GM18873 (cell line): ENCODE results near the gene MYLK.

Experiments
- ATAC-seq: cut with Tn5 transposase; IDR thresholded peaks from one replicate; pipeline ENCODE4 v1.9.1; 2021; ENCODE audit warnings: mild to moderate bottlenecking, moderate library complexity, moderate number of reproducible peaks; ENCODE audit not compliant: unreplicated experiment, low FRiP score

The MYLK gene

DNA sequence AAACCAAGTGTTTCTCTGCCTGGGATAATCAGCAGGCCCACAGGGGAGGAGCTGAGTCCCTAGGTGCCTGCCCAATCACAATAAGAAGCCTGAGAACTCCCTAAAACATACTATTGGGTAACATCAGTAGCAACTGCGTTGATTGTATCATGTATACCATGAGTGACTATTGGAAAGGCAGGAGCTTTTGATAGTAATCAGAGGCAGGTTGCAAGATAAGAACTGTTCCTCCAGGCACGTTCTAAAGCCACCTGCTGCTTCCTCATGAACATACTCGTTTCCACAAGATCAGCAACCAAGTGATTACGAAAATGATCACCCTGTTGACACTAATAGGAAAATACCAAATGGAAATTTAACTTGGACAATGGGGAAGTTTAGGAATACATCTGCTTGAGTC is 6.7 kb downstream of the MYLK start:
- ATAC-seq: no peak

DNA sequence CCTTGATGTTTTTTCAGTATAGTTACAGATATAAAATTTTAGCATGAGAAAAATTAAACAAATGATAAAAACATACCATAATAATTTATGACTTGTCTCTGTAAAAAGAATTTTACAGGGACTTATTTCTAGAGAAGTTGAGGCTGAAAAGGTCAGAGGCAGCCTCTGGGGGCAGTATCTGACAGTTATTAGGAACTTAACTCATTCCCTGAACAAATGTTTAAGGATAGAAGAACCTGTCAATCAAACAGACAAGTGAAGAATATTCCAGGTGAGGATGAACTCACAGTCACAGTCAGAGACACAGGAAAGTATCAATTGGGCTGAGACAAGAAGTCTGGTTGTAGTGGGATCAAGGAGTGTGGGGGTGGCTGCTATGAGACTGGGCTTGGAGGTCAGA is 7.3 kb downstream of the MYLK start:
- no peak for ATAC-seq

DNA sequence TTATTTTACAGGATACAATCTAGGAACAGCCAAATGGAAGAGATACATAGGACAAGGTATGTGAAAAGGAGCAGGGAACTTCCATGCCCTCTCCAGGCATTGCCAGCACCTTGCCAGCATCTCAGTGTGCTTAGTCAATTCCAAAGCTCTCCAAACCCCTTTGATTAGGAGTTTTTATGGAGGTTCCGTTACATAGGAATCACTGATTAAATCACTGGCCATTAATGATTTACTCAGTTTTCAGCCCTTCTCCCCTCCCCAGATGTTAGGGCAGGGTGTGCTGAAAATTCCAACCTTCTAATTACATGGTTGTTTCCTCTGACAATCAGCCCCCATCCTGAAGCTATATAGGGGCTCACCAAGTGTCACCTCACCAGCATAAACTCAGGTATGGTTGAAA is 11.5 kb downstream of the MYLK start:
- no peak for ATAC-seq

DNA sequence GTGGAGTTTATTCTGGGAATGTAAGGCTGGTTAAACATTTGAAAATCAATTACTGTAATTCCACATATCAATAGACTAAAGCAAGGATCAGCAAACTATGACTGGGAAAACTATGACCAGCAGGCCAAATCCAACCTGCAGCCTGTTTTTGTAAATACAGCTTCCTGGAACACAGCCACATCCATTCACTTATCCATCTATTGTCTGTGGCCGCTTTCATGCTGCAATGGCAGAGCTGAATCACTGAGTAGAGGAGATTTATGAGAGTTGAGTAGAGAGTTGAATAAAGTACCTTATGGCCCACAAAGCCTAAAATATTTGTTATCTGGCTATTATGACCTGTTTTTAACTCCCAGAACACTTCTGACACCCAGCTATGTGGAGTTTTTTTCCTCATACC is 12.2 kb downstream of the MYLK start:
- ATAC-seq: no peak

DNA sequence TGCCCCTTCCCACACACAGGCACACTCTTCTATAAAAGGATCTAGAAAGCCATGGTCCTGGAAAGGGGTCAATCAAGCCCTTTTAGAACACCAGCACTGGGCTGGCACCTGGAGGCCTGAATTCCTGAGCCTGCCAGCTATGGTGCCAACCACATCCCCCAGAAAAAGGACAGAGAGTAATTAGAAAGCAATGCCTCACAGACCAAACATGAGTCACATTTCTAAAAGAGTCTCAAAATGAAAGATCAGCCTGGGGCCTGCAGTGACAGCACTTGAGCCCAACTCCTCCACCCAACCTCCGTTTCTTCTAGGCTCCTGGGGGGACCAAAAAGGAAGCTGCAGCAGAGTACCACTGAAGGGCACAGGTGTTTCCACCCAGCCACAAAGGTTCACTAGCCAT is 14.1 kb downstream of the MYLK start:
- no peak for ATAC-seq

DNA sequence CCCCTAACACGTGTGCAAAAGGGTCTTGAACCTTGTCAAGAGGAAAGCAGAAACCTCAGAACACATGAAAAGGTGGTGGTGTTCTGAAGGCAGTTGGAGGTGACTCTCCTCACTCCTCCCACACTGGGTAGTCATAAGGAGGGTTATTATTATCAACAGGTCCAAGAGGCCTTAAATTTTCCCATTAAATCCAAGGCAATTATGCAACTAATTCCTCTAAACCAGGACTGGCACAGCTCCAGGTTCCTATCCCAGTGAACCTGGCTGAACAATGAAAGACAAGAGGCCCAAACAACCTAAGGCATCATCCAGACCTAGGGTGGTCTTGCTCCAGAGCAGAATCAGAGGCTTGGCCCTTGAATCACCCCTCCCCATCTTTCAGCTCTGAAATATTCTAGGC is 15.0 kb downstream of the MYLK start:
- no peak for ATAC-seq

DNA sequence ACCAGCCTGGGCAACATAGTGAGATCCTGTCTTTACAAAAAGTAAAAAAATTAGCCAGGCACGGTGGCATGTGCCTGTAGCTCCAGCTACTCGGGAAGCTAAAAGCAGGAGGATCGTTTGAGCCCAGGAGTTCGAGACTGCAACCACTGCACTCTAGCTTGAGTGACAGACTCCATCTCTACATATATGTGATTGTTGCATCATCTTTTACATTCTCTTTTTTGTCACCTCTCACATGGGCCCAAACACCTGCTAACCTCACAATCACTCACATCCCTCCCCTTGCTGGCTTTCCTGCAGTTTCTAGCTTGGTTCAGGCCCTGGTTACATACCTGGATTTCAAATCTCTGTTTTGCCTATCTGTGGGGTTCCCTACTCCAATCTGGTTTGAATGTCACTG is 19.4 kb downstream of the MYLK start:
- ATAC-seq: no peak

DNA sequence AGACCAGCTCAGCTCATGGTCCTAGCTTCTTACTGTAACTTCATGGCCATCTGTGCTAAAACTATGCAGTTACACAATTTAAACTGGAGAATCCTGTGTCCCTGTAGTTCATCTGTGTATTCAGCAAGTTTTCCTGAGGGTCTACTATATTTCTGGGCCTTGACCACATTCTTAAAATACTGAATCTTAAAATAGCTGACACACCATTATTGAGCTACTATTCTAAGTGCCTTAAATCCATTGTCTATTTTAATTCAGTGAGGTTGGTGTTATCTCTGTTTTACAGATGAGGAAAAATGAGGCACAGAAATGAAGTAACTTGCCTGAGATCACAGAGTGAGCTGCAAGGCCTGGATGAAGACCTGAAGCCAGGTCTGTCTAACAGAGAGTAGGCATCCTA is 22.0 kb downstream of the MYLK start:
- no peak for ATAC-seq

DNA sequence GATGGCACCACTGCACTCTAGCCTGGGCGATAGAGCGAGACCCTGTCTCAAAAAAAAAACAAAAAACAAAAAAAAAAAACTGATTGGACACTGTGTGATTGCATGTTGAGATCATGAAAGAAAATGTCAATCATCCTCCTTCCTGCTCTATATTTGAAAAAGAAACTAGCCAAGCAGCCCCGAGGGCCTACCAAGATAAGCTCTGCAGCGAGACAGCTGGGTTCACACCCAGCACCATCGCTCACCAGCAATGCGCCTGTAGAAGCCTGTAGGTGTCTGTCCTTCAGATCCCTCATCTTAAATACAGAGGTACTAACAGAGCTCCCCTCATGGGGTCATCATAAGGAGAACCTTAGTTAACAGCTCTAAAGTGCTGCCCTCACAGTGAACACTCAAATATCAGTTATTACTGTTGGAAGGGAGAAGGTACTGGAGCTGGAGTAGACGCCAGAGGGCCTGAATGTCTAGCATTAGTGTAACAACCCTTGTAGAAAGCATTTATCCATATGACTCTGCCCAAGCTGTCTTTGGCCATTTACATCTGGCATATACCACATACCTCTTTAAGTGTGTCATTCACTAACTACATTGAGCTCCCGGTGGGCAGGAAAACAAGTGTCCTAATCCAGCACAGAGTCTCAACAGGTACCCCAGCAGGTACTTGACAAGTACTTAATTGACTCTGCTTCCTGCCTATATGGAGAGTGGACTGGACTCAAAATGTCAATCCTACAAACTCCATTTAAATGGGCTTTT is 22.9 kb downstream of the MYLK start:
- ATAC-seq: no peak

DNA sequence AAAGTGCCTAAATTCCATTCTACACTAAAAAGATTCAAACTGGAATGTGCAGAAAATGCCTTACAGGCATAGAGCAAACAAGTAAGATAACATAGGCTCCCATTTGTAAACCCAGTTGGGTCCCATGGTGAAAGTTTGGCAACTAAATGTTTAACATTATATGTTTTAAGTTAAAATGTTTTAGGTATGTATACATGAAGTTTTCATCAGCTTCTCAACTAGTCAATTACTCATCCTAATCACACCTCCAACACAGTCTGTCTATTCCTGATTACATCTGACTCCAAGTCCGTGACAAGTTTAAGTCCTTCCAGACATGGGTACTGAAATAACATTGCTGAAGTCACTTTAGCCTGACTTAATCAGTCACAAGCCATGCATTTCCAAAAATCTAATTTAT is 25.0 kb downstream of the MYLK start:
- ATAC-seq: no peak

DNA sequence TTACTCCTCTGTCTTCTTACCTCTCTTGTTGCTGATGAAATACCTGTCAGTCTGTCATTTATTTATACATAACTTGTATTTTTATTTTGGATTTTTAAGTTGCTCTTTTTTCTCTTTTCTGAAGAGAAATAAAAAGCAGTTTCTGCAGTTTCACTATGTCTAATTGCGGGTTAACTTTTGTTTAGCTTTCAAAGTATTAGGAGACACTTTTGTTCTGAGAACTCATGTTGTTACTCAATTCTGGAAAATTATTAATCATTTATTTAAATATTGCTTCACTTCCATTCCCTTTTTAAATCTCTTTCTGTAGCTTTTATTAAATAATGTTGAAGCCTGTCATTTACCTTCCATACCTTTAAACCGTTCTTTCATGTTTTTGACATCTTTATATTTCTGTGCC is 29.2 kb downstream of the MYLK start:
- ATAC-seq: no peak

DNA sequence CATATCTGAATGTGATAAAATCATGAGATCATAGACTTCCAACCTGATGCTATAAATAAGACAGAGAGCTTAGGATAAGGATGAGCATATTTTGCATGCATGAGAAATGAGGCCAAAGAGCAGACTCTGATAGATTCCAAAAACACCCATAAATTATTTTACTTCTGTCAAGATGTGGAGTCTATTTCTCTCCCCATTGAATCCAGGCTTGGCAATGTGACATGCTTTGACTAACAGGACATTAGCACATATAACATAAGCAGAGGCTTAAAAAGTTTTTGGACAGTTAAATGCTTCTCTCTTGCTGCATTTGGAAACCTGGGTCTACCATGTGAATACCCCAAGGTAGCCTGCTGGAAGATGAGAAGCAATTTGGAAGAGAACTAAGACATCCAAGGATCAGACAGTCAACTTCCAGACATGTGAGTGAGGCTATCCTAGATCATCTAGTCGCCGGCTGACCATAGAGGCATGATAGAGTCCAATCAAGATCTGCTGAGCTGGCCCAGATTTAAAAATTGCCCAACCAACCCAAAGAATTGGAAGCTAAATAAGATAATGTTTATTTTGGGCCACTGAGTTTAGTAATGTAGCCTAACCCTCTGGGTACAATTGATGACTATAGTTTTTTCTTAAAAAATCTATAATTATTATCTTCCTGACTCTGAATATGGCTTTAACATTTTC is 30.3 kb downstream of the MYLK start:
- ATAC-seq: no peak

DNA sequence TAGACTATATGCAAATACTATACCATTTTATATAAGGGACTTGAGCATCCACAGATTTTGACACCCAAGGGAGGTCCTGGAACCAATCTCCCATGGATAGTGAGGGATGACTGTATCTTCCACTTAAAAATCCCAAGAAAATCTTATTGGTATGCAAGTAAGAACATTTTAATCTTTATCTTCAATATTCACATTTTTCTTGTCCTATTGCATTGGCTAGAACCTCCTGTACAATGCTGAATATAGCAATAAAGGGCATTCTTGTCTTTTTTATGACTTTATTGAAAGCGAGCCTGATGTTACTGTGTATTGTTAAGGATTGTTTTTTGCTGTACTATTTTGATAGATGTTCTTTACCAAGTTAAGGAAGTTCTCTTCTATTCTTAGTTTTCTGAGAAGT is 36.9 kb downstream of the MYLK start:
- ATAC-seq: no peak

DNA sequence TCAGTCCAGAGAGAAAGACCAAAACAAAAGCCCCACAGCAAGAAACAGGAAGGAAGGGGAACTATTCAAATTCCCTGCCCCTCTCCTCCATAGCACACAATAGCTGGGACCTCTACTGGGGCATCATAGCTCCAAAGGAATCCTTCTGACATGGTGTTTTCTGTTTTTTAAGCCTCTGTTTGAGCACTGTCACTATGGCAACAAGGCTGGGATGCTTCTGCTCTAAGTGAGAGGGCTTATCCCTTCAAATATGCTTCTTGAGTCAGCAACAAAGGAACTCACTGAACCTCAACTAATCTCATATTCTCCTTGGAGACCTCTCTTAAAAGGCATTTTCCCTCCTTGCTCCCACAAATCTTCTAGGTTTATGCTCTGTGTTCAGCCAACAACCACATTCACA is 40.5 kb downstream of the MYLK start:
- ATAC-seq: no peak

DNA sequence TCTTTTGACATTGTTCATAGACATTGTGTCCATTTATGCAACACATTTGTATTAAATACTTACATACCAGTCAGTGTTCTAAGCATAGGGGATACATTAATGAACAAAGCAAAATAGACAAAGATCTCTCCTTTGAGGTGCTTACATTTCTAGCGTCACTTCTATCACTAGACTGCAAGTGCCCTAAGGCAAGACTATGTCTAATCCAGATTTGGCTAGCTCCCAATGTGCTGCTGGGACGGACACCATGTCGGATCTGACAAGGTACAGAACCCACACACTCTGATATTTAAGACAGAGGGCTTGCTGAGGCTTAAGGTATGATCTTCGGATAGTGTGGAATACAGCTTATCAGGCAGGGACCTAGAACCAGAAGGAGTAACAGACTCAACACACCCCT is 41.4 kb downstream of the MYLK start:
- ATAC-seq: no peak

DNA sequence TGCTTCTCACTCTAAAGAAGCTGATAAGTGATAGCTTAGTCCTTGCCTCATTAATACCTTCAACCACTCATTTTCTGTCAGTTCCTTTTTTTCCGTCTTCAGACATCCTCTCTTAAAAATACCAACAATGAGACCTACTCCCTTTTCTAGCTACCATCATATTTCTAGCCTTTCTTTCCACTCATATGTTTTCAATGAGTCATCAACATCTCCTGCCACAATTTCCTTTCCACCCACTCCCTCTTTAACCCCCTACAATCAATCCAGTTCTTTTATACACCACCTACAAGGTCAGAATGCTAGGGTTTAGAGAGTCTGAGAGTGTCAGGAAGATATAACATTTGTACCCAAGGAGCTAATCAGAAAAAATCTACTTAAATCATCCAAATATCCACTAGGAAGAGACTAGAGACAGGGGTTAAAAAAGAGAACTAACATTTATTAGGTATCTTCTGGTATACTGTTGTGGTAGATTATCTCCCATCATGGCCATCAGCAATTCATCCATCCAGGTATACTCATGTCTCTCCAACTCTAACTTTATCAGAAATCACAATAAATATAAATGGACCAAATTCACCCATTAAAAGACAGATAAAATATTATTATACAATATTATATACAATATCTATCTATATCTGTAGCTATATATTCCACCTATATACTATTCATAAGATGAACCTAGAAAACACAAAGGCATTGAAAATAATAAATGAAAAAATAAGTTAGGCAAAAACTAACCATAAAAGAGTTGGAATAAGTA is 42.5 kb downstream of the MYLK start:
- ATAC-seq: no peak

DNA sequence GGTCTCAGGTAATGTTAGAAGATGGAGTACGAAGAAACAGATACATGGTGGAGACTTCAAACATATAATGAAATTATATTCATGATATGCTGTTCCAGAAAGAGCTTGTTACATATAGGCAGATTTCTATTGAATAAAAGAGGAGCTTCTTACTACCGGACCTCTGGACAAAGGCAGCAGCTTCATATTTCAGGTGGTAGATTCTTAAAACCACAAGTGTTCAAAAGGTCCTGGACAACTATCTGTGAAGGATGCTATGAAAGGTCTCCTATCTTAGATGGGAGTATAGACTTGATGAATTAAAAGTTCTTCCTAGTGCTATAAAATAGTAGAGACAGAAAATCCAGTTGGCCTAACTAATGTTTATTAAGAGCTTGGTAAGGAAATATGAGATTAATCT is 43.2 kb downstream of the MYLK start:
- ATAC-seq: no peak

DNA sequence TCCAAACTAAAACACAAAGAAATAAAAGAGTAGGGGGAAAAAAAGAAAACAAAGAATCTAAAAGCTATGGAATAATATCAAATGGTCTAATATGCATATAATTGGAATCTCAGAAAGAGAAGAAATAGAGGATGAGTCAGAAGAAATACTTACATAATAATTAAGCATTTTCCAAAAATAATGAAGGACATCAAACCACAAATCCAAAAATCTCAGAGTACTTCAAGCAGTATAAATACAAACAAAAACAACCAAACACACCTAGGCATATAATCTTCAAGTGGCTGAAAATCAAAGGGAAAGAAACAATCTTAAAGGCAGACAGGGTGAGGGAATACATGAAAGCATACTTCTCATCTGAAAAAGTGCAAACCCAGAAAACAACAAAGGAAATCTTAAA is 46.3 kb downstream of the MYLK start:
- no peak for ATAC-seq

DNA sequence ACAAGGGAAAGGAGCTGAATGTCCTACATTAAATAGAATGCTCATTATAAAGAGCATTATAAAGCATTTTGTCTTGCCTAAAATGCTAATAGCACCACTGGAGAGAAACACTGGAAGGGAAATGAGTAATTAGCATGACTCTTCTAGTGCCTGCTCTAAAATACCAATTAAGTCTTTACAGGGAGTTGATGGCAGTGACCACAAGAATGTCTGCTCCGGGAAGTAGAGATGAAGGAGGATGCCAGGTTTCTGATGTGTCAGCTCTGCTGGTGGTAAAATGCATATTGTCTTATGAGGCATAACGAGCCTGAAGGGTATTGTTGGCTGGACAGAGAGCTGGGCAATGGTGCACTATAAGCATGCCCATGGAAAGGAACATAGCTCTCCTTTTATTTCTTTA is 49.5 kb downstream of the MYLK start:
- ATAC-seq: no peak

DNA sequence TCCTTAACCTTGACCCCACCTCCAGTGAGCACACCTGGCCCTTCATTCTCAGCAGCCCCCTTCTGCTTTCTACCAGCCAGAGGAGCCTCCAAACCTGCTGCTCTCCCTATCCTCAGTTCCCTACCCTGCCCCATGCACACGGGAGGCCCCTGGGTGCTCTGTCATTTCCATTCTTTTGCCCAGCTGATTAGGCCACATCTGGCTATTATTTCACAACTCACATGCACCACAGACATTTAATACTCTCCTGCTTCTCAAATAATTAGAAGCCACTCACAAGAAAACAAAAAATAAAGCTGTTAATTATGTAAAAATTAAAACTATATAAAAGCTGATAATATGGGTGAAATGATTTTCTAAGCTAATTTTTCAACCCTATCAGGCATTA is 50.7 kb downstream of the MYLK start:
- no peak for ATAC-seq

DNA sequence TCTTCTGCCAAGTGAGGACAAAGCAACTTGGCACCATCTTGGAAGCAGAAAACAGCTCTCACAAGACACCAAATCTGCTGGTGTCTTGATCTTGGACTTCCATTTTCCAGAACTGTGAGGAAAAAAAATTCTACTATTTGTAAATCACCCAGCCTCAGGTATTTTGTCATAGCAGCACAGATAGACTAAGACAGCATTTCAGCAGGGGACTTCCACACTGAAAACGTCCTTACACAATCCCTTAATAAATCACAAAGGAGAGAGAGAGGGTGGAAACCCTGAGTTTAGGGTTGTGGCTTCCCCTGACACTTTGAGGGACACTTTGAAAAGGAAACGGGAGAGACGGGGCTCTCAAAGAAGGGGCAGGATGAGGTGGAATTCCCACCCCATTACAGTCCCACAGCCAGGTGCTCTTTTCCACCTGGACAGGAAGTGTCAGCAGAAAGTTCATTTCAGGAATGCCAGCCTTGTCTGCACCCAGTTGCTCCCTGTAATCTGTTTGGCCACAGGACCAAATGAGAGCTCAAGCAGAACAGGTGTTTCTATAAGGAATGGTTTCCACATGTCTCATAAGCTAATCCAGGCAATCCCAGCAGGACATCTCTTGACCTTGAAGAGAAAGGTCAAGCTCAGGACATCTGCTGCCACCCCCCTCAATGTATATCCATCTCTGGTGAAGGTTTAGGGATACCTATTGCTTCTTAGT is 51.3 kb downstream of the MYLK start:
- ATAC-seq: no peak
